A549 (cell line): ENCODE data around the gene CRB1. TPM values are rescaled to one million over a fixed set of nuclear protein-coding genes. Genes with fewer than 3 reads are reported as not detected.
A peak's percentile ranks its signal among the peaks of the same experiment; 100 is the strongest.

Experiments
- ATAC-seq, 2 experiments: fragments of 200-7000 bp in 1 of 2; fragments of >200 bp in 1 of 2; cut with Nextera tagmentation in 1 of 2; cut with Tn5 transposase in 1 of 2; 3 replicates each; pipeline versions ENCODE4 v1.8.0 to v1.9.1; 2018 to 2020; ENCODE audit warnings: mild to moderate bottlenecking in 1 of 2, moderate library complexity in 1 of 2
- CTCF ChIA-PET: fragments of 300-600 bp; sonication (Branson Sonifier 250); formaldehyde crosslinking; extraction: SDS; loops from one replicate; lab custom pipeline; 2021; ENCODE audit warnings: antibody characterized with exemption, inconsistent platforms; lab: Yijun Ruan, JAX
- POLR2A ChIA-PET: fragments of 350-600 bp; formaldehyde crosslinking; extraction: SDS; loops from one replicate; lab custom pipeline; 2021; ENCODE audit warnings: antibody characterized with exemption, inconsistent platforms; lab: Yijun Ruan, JAX
- DNase-seq, 2 experiments: peaks; one replicate each; pipeline versions ENCODE4 v3.0.0 to v3.0.0-alpha.2; 2011 to 2016; ENCODE audit warnings: low read depth in 1 of 2, low spot score in 1 of 2
- FAIRE-seq: peaks from 2 replicates; lab custom pipeline; 2011; peaks lifted over from hg19 to GRCh38; lab: Jason Lieb, UNC
- H3K27ac ChIP-seq, 2 experiments: fragments of >200 bp; sonication (Bioruptor Twin); formaldehyde crosslinking; 3 replicates each; pipeline ENCODE4 v1.5.1; 2016 to 2017
- H3K4me1 ChIP-seq: fragments of >200 bp; sonication (Bioruptor Twin); formaldehyde crosslinking; 3 replicates; pipeline ENCODE4 v1.6.1; 2016
- H3K4me2 ChIP-seq: fragments of >200 bp; sonication (Bioruptor Twin); formaldehyde crosslinking; 3 replicates; pipeline ENCODE4 v1.6.1; 2016
- H3K4me3 ChIP-seq: fragments of >200 bp; sonication (Bioruptor Twin); formaldehyde crosslinking; 3 replicates; pipeline ENCODE4 v1.5.1; 2016
- H3K9me3 ChIP-seq: fragments of >200 bp; sonication (Bioruptor Twin); formaldehyde crosslinking; 3 replicates; pipeline ENCODE4 v1.6.1; 2016
- ATOH8 ChIP-seq: fragments of 250-450 bp; sonication (Bioruptor Pico); IDR thresholded peaks from 2 replicates; pipeline ENCODE4 v1.5.0; 2020; ENCODE audit warnings: low read depth, mild to moderate bottlenecking, moderate library complexity
- CEBPB ChIP-seq, 2 experiments: fragments of >200 bp in 1 of 2; sonication (Bioruptor Twin) in 1 of 2; formaldehyde crosslinking in 1 of 2; IDR thresholded peaks; 2 replicates each; pipeline ENCODE4 v1.6.1; 2012 to 2016
- CHD4 ChIP-seq: fragments of 200-600 bp; sonication (generic); IDR thresholded peaks from 2 replicates; pipeline ENCODE4 v1.6.1; 2016; ENCODE audit warnings: antibody characterized with exemption, mild to moderate bottlenecking, borderline replicate concordance
- EHF ChIP-seq: fragments of 250-450 bp; sonication (Bioruptor Pico); IDR thresholded peaks from 2 replicates; pipeline ENCODE4 v1.5.0; 2020; ENCODE audit warnings: mild to moderate bottlenecking
- ESRRA ChIP-seq: fragments of 150-350 bp; IDR thresholded peaks from 2 replicates; pipeline ENCODE4 v1.6.1; 2014; ENCODE audit warnings: mild to moderate bottlenecking, low read length, borderline replicate concordance
- FOSL2 ChIP-seq, 2 experiments: fragments of 450-650 bp in 1 of 2; fragments of >200 bp in 1 of 2; sonication (Bioruptor Twin) in 1 of 2; formaldehyde crosslinking; IDR thresholded peaks; 2 replicates each; pipeline versions ENCODE4 v1.5.0 to v1.6.1; 2016 to 2020; ENCODE audit warnings: mild to moderate bottlenecking in 1 of 2, moderate library complexity in 1 of 2
- FOXS1 ChIP-seq: fragments of 250-450 bp; sonication (Bioruptor Pico); IDR thresholded peaks from 2 replicates; pipeline ENCODE4 v1.5.0; 2020; ENCODE audit warnings: mild to moderate bottlenecking, moderate library complexity
- GATA3 ChIP-seq: IDR thresholded peaks from 2 replicates; pipeline ENCODE4 v1.6.1; 2012; ENCODE audit warnings: borderline replicate concordance
- HES2 ChIP-seq: fragments of >200 bp; sonication (Bioruptor Twin); formaldehyde crosslinking; IDR thresholded peaks from 2 replicates; pipeline ENCODE4 v1.6.1; 2016
- HOXB13 ChIP-seq: fragments of 250-450 bp; sonication (Bioruptor Pico); IDR thresholded peaks from 2 replicates; pipeline ENCODE4 v1.5.0; 2020; ENCODE audit warnings: low read depth, mild to moderate bottlenecking, moderate library complexity
- JUNB ChIP-seq: fragments of >200 bp; sonication (Bioruptor Twin); formaldehyde crosslinking; IDR thresholded peaks from 2 replicates; pipeline ENCODE4 v1.6.1; 2016
- KDM1A ChIP-seq: fragments of 200-600 bp; sonication (generic); IDR thresholded peaks from 2 replicates; pipeline ENCODE4 v1.6.1; 2016; ENCODE audit warnings: low read depth, mild to moderate bottlenecking
- KDM5A ChIP-seq: fragments of 200-600 bp; sonication (generic); IDR thresholded peaks from 2 replicates; pipeline ENCODE4 v1.6.1; 2016; ENCODE audit warnings: antibody characterized with exemption, mild to moderate bottlenecking
- NPAS2 ChIP-seq: fragments of 250-450 bp; sonication (Bioruptor Pico); IDR thresholded peaks from 2 replicates; pipeline ENCODE4 v1.8.0; 2022; ENCODE audit warnings: mild to moderate bottlenecking, moderate library complexity, borderline replicate concordance
- POLR2A ChIP-seq: IDR thresholded peaks from 2 replicates; pipeline ENCODE4 v1.6.1; 2012; ENCODE audit warnings: mild to moderate bottlenecking, low read length
- POLR2AphosphoS2 ChIP-seq: conservative IDR thresholded peaks from 2 replicates; pipeline ENCODE4 v1.6.1; 2012; ENCODE audit warnings: low read length, improper control_type of control experiment, inconsistent platforms
- RAD21 ChIP-seq, 2 experiments: fragments of >200 bp in 1 of 2; sonication (Bioruptor Twin) in 1 of 2; formaldehyde crosslinking in 1 of 2; IDR thresholded peaks in 1 of 2; conservative IDR thresholded peaks in 1 of 2; 2 replicates in 1 of 2; 3 replicates in 1 of 2; pipeline ENCODE4 v1.6.1; 2012 to 2018; ENCODE audit warnings: inconsistent platforms in 1 of 2
- RCOR1 ChIP-seq: fragments of 150-350 bp; IDR thresholded peaks from 2 replicates; pipeline ENCODE4 v1.6.1; 2014; ENCODE audit warnings: antibody characterized with exemption, low read length, low read depth
- RFX5 ChIP-seq: fragments of 450-650 bp; IDR thresholded peaks from 2 replicates; pipeline ENCODE4 v1.7.1; 2014; ENCODE audit warnings: antibody characterized with exemption, mild to moderate bottlenecking, moderate library complexity
- RNF2 ChIP-seq: fragments of 200-600 bp; sonication (generic); IDR thresholded peaks from 2 replicates; pipeline ENCODE4 v1.6.1; 2016; ENCODE audit warnings: low read depth, mild to moderate bottlenecking, antibody characterized with exemption, moderate library complexity, borderline replicate concordance
- SMC3 ChIP-seq: fragments of >200 bp; sonication (Bioruptor Twin); formaldehyde crosslinking; IDR thresholded peaks from 3 replicates; pipeline ENCODE4 v1.6.1; 2018; ENCODE audit warnings: inconsistent platforms
- SREBF2 ChIP-seq: fragments of 450-650 bp; IDR thresholded peaks from 2 replicates; pipeline ENCODE4 v1.6.1; 2014; ENCODE audit warnings: mild to moderate bottlenecking, moderate library complexity
- TP53 ChIP-seq: fragments of 250-450 bp; sonication (Bioruptor Pico); IDR thresholded peaks from 2 replicates; pipeline ENCODE4 v1.5.0; 2021; ENCODE audit warnings: mild to moderate bottlenecking, moderate library complexity
- whole genome bisulfite sequencing: methylation state at CpG from one replicate; pipeline ENCODE4 v1.1.6; 2017; ENCODE audit errors: missing lambda C conversion rate; 5-methylcytosine and 5-hydroxymethylcytosine counted together
- polyA plus RNA-seq, 4 experiments: library from polyadenylated mRNA; depleted of rRNA in 3 of 4; stranded (reverse); fragments of >200 nt; fragmentation: RNase III in 1 of 4; extraction: RNeasy Plus Mini Kit Qiagen cat#74134 plus additional on column Dnase treatment in 1 of 4; gene quantifications; 2 replicates in 3 of 4; 3 replicates in 1 of 4; pipeline ENCODE4 v1.2.3, GENCODE V29; 2011 to 2017
- TF ChIP-seq, protein P1 (sequence below): IDR thresholded peaks from 2 replicates; pipeline ENCODE4 v1.6.1; 2012
- TF ChIP-seq, protein P2 (sequence below): fragments of >200 bp; sonication (Bioruptor Twin); formaldehyde crosslinking; IDR thresholded peaks from 3 replicates; pipeline ENCODE4 v1.5.1; 2016
- TF ChIP-seq, protein P3 (sequence below): fragments of 450-650 bp; IDR thresholded peaks from 2 replicates; pipeline ENCODE4 v1.6.1; 2014; ENCODE audit warnings: antibody characterized with exemption

Gene CRB1
- polyA plus RNA-seq, 2 of the 4 experiments (the other 2 are of a cell fraction), result not detected

- no peak for TF ChIP-seq CEBPB (IDR thresholded peaks at IDR 0.05)
- TF ChIP-seq, all 56 proteins: peak for 0
Observed at GRCh38 chr1:197222780-197223179, 45.3 kb upstream of the CRB1 start (continued).

GRCh38 chr1:197224160-197224559, 43.9 kb upstream of the CRB1 start:
- H3K27ac ChIP-seq, result no peak overlapping the region
- WGBS, result 55% methylated on average over 1 of the region's 1 CpG
- ATAC-seq (no peak), DNase-seq (no peak), FAIRE-seq (no peak)
- no peak overlapping the region for H3K4me3 ChIP-seq
- H3K4me2 ChIP-seq, result no peak overlapping the region
- H3K4me1 ChIP-seq, result no peaks in the 10 kb centered on the region
- TF ChIP-seq RCOR1 (no peak), RAD21 (conservative IDR thresholded peaks at IDR 0.05 in 1 of 2, IDR thresholded peaks at IDR 0.05 in 1 of 2) (peak; percentile 19 to 48; a peak in 4 of 5 replicates), SMC3 (peak; percentile 37; the same call in 2 of the 3 replicates)
- TF ChIP-seq, protein P1, sequence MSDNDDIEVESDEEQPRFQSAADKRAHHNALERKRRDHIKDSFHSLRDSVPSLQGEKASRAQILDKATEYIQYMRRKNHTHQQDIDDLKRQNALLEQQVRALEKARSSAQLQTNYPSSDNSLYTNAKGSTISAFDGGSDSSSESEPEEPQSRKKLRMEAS, result no peak
- TF ChIP-seq, protein P2, sequence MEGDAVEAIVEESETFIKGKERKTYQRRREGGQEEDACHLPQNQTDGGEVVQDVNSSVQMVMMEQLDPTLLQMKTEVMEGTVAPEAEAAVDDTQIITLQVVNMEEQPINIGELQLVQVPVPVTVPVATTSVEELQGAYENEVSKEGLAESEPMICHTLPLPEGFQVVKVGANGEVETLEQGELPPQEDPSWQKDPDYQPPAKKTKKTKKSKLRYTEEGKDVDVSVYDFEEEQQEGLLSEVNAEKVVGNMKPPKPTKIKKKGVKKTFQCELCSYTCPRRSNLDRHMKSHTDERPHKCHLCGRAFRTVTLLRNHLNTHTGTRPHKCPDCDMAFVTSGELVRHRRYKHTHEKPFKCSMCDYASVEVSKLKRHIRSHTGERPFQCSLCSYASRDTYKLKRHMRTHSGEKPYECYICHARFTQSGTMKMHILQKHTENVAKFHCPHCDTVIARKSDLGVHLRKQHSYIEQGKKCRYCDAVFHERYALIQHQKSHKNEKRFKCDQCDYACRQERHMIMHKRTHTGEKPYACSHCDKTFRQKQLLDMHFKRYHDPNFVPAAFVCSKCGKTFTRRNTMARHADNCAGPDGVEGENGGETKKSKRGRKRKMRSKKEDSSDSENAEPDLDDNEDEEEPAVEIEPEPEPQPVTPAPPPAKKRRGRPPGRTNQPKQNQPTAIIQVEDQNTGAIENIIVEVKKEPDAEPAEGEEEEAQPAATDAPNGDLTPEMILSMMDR, result peak; percentile 44; the same call in 2 of the 3 replicates
- POLR2A ChIA-PET, result no interaction called here
- H3K9me3 ChIP-seq, result no peaks in the 10 kb centered on the region
- CTCF ChIA-PET, result interaction anchor here (0.6 to 1.5 kb wide), 7 partner anchors 10 to 235 kb away, joined by 3 to 5 read pairs (median 4); no protein-coding TSS in a partner anchor

DNA sequence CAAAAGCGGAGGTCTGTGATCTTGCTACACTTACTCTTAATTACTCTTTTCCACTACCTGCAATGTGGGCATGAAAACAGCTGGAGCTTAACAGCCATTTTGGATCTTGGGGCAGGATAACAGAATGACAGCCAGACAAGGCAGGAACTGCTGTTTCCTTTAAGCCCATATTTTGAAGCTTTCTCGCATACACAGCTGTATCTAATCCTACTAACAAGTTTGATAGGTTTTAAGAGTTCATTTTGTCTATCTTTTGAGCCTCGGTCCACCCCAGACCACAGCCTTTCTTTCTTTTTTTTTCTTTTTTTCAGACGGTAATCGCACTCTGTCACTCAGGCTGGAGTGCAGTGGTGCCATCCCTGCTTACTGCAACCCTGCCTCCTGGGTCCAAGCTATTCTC, 42.4 kb upstream of the CRB1 start:
- ATAC-seq (no peak), FAIRE-seq (no peak), DNase-seq (no peak)
- Histone ChIP-seq H3K4me1 (no peaks in the 10 kb centered on the region), H3K27ac (no peak overlapping the region), H3K4me3 (no peak overlapping the region), H3K4me2 (no peak overlapping the region), H3K9me3 (no peaks in the 10 kb centered on the region)
- WGBS, result 44% methylated on average over 5 of the region's 5 CpGs
- no peak for TF ChIP-seq EHF
- TF ChIP-seq JUNB, result no peak
- no peak for TF ChIP-seq ESRRA
- TF ChIP-seq RNF2, result no peak
- TF ChIP-seq NPAS2, result no peak
- TF ChIP-seq HOXB13 (CRISPR knock-in tag), result no peak
- no peak for TF ChIP-seq FOSL2 (IDR thresholded peaks at IDR 0.05)
- no peak for TF ChIP-seq FOSL2 (CRISPR knock-in tag; IDR thresholded peaks at IDR 0.05)
- no peak for TF ChIP-seq POLR2A
- TF ChIP-seq HES2, result no peak
- no peak for TF ChIP-seq RCOR1
- TF ChIP-seq, protein P3, sequence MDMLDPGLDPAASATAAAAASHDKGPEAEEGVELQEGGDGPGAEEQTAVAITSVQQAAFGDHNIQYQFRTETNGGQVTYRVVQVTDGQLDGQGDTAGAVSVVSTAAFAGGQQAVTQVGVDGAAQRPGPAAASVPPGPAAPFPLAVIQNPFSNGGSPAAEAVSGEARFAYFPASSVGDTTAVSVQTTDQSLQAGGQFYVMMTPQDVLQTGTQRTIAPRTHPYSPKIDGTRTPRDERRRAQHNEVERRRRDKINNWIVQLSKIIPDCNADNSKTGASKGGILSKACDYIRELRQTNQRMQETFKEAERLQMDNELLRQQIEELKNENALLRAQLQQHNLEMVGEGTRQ, result no peak
- TF ChIP-seq GATA3, result no peak
- no peak for TF ChIP-seq RAD21 (conservative IDR thresholded peaks at IDR 0.05 in 1 of 2, IDR thresholded peaks at IDR 0.05 in 1 of 2)
- no peak for TF ChIP-seq TP53
- CTCF ChIA-PET, result interaction anchor here (1.6 kb wide), 1 partner anchor 131 kb away, joined by 4 read pairs; no protein-coding TSS in a partner anchor
- POLR2A ChIA-PET, result no interaction called here

DNA sequence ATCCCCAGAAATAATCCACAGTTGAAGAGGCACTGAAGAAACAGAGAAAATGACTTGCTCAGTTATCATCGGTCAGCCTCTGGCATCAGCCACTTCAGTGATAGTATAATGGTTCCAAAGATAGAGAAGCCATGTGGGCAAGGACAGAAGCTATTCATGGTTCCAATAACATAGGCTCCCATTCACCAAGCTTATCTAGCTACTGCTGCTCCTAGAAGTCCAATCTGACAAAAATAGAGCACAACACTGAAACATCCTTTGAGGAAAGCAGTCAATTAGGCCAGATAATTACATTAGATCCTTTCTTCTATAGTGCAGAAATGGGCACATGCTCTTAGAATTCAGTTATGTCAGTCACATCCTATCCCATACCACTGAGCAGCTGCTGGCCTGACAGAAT, 33.5 kb upstream of the CRB1 start:
- H3K27ac ChIP-seq, result no peak overlapping the region
- no peaks in the 10 kb centered on the region for H3K4me1 ChIP-seq
- no peaks in the 10 kb centered on the region for H3K9me3 ChIP-seq
- no peak overlapping the region for H3K4me2 ChIP-seq
- WGBS, result 9% methylated on average over 1 of the region's 1 CpG
- ATAC-seq, result no peak
- FAIRE-seq, result no peak
- ChIA-PET CTCF (interaction anchor here (0.9 kb wide), 1 partner anchor 10 kb away, joined by 4 read pairs; no protein-coding TSS in a partner anchor), POLR2A (no interaction called here)
- H3K4me3 ChIP-seq, result no peak overlapping the region
- DNase-seq, result no peak
- TF ChIP-seq NPAS2 (no peak), SREBF2 (no peak), KDM5A (no peak), CHD4 (no peak), KDM1A (no peak), FOXS1 (CRISPR knock-in tag) (no peak), RFX5 (no peak), SMC3 (no peak), ATOH8 (CRISPR knock-in tag) (no peak), RCOR1 (no peak), POLR2AphosphoS2 (no peak), EHF (no peak)
